GDM1 (cell line): ENCODE results near the gene LRRC1.

Source experiments
- DNase-seq: peaks from one replicate; lab custom pipeline; 2025; lab: John Stamatoyannopoulos, UW

LRRC1 gene

GRCh38 chr6:53888931-53889330, 94.1 kb downstream of the LRRC1 start:
- DNase-seq: no peak

GRCh38 chr6:53889365-53889764, 94.6 kb downstream of the LRRC1 start:
- DNase-seq: no peak

- no peak for DNase-seq
Measured at GRCh38 chr6:53892707-53893106, 97.9 kb downstream of the LRRC1 start.

- DNase-seq: peak; percentile 37
Measured at GRCh38 chr6:53894091-53894490, 99.3 kb downstream of the LRRC1 start.

- no peak for DNase-seq
Measured at GRCh38 chr6:53896196-53896595, 101.4 kb downstream of the LRRC1 start.

- no peak for DNase-seq
Measured at GRCh38 chr6:53898026-53898795, 103.4 kb downstream of the LRRC1 start.

GRCh38 chr6:53899512-53899911, 104.7 kb downstream of the LRRC1 start:
- no peak for DNase-seq

- no peak for DNase-seq
Measured at GRCh38 chr6:53903357-53903756, 108.6 kb downstream of the LRRC1 start.

- no peak for DNase-seq
Measured at GRCh38 chr6:53906103-53906502, 111.3 kb downstream of the LRRC1 start.

- DNase-seq: no peak
Measured at GRCh38 chr6:53906842-53907241, 112.0 kb downstream of the LRRC1 start.

- no peak for DNase-seq
Measured at GRCh38 chr6:53910834-53911233, 116.0 kb downstream of the LRRC1 start.

- no peak for DNase-seq
Measured at GRCh38 chr6:53912661-53913060, 117.9 kb downstream of the LRRC1 start.

- DNase-seq: no peak
Measured at GRCh38 chr6:53913286-53913685, 118.5 kb downstream of the LRRC1 start.

GRCh38 chr6:53915026-53915691, 120.4 kb downstream of the LRRC1 start:
- DNase-seq: no peak

- DNase-seq: no peak
Measured at GRCh38 chr6:53916804-53917463, 122.1 kb downstream of the LRRC1 start.

GRCh38 chr6:53917464-53917842, 122.6 kb downstream of the LRRC1 start:
- no peak for DNase-seq

GRCh38 chr6:53918854-53919510, 124.2 kb downstream of the LRRC1 start:
- no peak for DNase-seq

GRCh38 chr6:53919881-53920360, 125.1 kb downstream of the LRRC1 start:
- DNase-seq: no peak

- no peak for DNase-seq
Measured at GRCh38 chr6:53920881-53921280, 126.1 kb downstream of the LRRC1 start.

- DNase-seq: no peak
Measured at GRCh38 chr6:53921639-53922038, 126.8 kb downstream of the LRRC1 start.

- DNase-seq: no peak
Measured at GRCh38 chr6:53922539-53922981, 127.8 kb downstream of the LRRC1 start.

- DNase-seq: no peak
Measured at GRCh38 chr6:53924277-53924676, 129.5 kb downstream of the LRRC1 start.
